Activated CD8-positive, alpha-beta T cell treated with anti-CD3 and anti-CD28 coated beads for 36 hours (primary cell): Measurements from ENCODE around the gene PKNOX2. TPM values are rescaled to one million over a fixed set of nuclear protein-coding genes. Genes with fewer than 3 reads are reported as not detected.

ENCODE experiments used
- ATAC-seq: fragments of 200-7000 bp; cut with Tn5 transposase; one replicate; pipeline ENCODE4 v1.10.0; 2021; ENCODE audit warnings: mild to moderate bottlenecking, moderate library complexity
- CTCF ChIA-PET: fragments of 350-600 bp; sonication (Branson Sonifier 250); formaldehyde crosslinking; loops from one replicate; lab custom pipeline; 2021; ENCODE audit warnings: antibody characterized with exemption; lab: Charles Lee
- POLR2A ChIA-PET: fragments of 350-600 bp; sonication (Branson Sonifier 250); formaldehyde crosslinking; loops from one replicate; lab custom pipeline; 2021; ENCODE audit warnings: antibody characterized with exemption; lab: Charles Lee
- DNase-seq: peaks from one replicate; pipeline ENCODE4 v3.0.0-alpha.2; 2020
- H3K27ac Mint-ChIP-seq: one replicate; pipeline ENCODE4 v1.8.0; 2021; ENCODE audit warnings: mild to moderate bottlenecking, mixed read lengths
- H3K27me3 Mint-ChIP-seq: one replicate; pipeline ENCODE4 v1.8.0; 2021; ENCODE audit warnings: mixed read lengths
- H3K36me3 Mint-ChIP-seq: one replicate; pipeline ENCODE4 v1.8.0; 2021; ENCODE audit warnings: low read depth, mixed read lengths
- H3K4me1 Mint-ChIP-seq: one replicate; pipeline ENCODE4 v1.8.0; 2021; ENCODE audit warnings: low read depth, mixed read lengths
- H3K4me3 Mint-ChIP-seq: one replicate; pipeline ENCODE4 v1.8.0; 2021; ENCODE audit warnings: mild to moderate bottlenecking, moderate library complexity, mixed read lengths
- H3K9me3 Mint-ChIP-seq: one replicate; pipeline ENCODE4 v1.8.0; 2021; ENCODE audit warnings: mixed read lengths
- intact Hi-C: fragments of 100-400 bp; cut with micrococcal nuclease; formaldehyde crosslinking; loops from one replicate; pipeline ENCODE4 v1.10.0; 2022
- total RNA-seq, 2 experiments: library from RNA; stranded (reverse); gene quantifications; one replicate each; pipeline ENCODE4 v1.2.3, GENCODE V29; 2021
- TF ChIP-seq, protein P1 (sequence below): fragments of 200-600 bp; IDR thresholded peaks from one replicate; pipeline ENCODE4 v1.8.0; 2022; ENCODE audit warnings: antibody characterized with exemption, mild to moderate bottlenecking

PKNOX2 gene
- total RNA-seq, 2 experiments from 2014 or later, result not detected

DNA sequence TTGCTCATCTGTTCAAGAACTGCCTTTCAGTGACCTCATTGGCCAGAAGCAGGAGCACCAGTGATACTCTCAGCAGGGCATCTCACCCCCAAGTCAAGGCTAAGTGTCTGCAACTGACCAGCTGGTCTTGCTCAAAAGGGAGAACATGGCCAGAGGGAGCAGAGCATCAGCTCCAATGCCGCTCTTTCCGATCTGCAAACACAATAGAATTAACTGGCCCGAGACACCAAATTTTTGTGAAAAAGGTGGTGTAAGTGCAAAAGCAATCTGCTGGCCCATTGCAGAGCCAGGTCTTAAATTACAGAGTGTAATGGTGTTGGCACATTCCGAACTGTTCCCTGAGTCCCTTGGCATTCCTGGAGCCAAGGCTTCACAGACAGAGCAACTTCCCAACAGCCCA is 97.0 kb downstream of the PKNOX2 start:
- Mint-ChIP-seq H3K9me3 (no peaks in the 10 kb centered on the region), H3K4me3 (no peak overlapping the region), H3K36me3 (no peaks in the 10 kb centered on the region), H3K27me3 (peaks cover 26% of the 10 kb centered on the region), H3K27ac (no peak overlapping the region), H3K4me1 (no peaks in the 10 kb centered on the region)
- ATAC-seq (no peak), DNase-seq (no peak)
- ChIA-PET POLR2A (interaction anchor here (0.6 kb wide), 1 partner anchor 85 kb away, joined by 3 read pairs; no protein-coding TSS in a partner anchor), CTCF (no interaction called here)
- TF ChIP-seq, protein P1, sequence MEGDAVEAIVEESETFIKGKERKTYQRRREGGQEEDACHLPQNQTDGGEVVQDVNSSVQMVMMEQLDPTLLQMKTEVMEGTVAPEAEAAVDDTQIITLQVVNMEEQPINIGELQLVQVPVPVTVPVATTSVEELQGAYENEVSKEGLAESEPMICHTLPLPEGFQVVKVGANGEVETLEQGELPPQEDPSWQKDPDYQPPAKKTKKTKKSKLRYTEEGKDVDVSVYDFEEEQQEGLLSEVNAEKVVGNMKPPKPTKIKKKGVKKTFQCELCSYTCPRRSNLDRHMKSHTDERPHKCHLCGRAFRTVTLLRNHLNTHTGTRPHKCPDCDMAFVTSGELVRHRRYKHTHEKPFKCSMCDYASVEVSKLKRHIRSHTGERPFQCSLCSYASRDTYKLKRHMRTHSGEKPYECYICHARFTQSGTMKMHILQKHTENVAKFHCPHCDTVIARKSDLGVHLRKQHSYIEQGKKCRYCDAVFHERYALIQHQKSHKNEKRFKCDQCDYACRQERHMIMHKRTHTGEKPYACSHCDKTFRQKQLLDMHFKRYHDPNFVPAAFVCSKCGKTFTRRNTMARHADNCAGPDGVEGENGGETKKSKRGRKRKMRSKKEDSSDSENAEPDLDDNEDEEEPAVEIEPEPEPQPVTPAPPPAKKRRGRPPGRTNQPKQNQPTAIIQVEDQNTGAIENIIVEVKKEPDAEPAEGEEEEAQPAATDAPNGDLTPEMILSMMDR, result no peak
- intact Hi-C loops, result no loop called here

DNA sequence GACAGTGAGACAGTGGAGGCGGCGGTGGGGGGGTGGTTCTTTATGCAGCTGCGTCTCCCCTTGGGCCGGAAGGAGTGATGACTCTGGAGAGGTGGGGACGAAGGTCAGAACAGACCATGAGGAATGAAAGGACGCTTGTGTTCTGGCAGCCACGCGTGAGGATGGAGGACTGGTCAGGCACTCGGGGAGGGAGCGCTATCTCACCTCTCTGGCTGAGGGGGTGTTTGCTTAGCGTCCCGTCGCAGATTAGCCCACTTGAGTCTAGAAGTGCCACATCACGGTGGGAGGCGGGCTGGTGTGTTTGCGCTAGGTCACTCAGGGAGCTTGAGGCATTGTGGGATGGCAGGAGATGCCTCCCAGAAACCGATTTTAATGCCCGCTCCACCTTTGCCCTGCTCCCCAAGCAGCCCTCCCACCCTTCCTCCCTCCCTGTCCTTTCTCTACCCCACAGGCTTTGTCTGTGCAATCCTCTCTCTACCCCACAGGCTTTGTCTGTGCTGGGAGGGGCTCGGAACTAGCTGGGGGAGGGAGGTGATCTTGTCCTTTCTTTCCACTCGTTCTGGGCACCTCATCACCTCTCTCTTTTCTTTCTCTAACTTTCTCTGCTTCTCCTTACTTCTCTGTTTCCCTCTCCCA is 97.8 kb downstream of the PKNOX2 start:
- no peaks in the 10 kb centered on the region for H3K36me3 Mint-ChIP-seq
- POLR2A ChIA-PET, result interaction anchor here (0.6 kb wide), 1 partner anchor 86 kb away, joined by 3 read pairs; no protein-coding TSS in a partner anchor
- peaks cover 28% of the 10 kb centered on the region for H3K27me3 Mint-ChIP-seq
- H3K4me1 Mint-ChIP-seq, result no peaks in the 10 kb centered on the region
- intact Hi-C loops, result no loop called here
- no peak overlapping the region for H3K4me3 Mint-ChIP-seq
- H3K27ac Mint-ChIP-seq, result no peak overlapping the region
- ATAC-seq, result no peak
- no peaks in the 10 kb centered on the region for H3K9me3 Mint-ChIP-seq
- TF ChIP-seq, protein P1, result no peak
- CTCF ChIA-PET, result interaction anchor here (1.1 kb wide), 1 partner anchor 120 kb away, joined by 3 read pairs; no protein-coding TSS in a partner anchor
- no peak for DNase-seq

DNA sequence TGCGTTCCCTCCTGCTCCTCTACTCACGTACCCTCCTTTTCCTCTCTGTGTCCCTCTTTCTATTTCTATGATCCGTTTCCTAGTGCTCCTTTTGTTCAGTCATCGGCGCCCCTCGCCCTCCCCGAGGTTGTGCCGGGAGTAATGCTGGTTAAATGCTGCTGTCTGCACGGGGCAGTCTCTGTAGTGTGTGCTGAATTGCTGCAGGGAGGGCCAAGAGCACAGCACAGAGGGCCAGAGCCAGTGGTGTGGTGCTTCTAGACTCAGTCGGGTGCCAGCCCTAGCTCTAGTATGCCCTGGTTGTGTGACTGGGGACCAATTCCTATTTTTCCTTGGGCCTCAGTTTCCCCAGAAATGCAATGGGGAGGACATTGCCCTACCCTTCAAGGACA is 98.3 kb downstream of the PKNOX2 start:
- H3K27ac Mint-ChIP-seq, result no peak overlapping the region
- CTCF ChIA-PET, result interaction anchor here (1.1 kb wide), 1 partner anchor 120 kb away, joined by 3 read pairs; no protein-coding TSS in a partner anchor
- DNase-seq (no peak), ATAC-seq (no peak)
- intact Hi-C loops, result no loop called here
- no peaks in the 10 kb centered on the region for H3K9me3 Mint-ChIP-seq
- peaks cover 28% of the 10 kb centered on the region for H3K27me3 Mint-ChIP-seq
- no peak overlapping the region for H3K4me3 Mint-ChIP-seq
- H3K36me3 Mint-ChIP-seq, result no peaks in the 10 kb centered on the region
- H3K4me1 Mint-ChIP-seq, result no peaks in the 10 kb centered on the region
- TF ChIP-seq, protein P1, result no peak
- POLR2A ChIA-PET, result no interaction called here

DNA sequence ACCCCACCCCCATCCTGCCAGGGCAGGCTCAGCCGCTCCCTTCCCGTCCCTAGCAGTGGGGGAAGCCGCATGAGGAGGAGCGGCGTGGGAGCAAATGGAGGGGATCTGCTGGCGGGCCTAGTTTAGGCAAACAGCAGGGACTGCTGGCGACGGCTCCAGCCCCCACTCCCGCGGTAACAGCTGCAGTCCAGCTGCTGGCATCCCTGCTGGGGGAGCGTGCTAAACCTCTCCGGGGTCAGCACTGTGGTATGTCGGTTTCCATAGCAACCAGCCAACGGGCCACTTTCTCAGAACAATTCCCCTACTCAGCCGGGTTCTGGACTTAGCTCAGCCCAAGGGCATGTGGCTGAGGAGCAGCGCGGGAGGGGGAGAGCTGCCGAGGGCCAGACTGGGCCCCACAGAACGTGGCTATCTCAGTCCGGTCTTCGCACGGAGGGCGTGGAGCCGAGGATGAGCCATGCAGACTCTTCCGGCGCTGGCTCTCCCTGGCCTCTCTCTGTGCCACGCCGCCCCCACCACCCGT is 98.8 kb downstream of the PKNOX2 start:
- H3K9me3 Mint-ChIP-seq, result no peaks in the 10 kb centered on the region
- no peaks in the 10 kb centered on the region for H3K4me1 Mint-ChIP-seq
- no peaks in the 10 kb centered on the region for H3K36me3 Mint-ChIP-seq
- no peak overlapping the region for H3K4me3 Mint-ChIP-seq
- CTCF ChIA-PET, result no interaction called here
- TF ChIP-seq, protein P1, result no peak
- no peak for DNase-seq
- ATAC-seq, result peak; percentile 27
- no peak overlapping the region for H3K27ac Mint-ChIP-seq
- H3K27me3 Mint-ChIP-seq, result peaks cover 28% of the 10 kb centered on the region
- intact Hi-C loops, result no loop called here
- POLR2A ChIA-PET, result no interaction called here
